HG03280 (cell line): ENCODE results near the gene DDX23.

ENCODE experiments used
- ATAC-seq: cut with Tn5 transposase; IDR thresholded peaks from one replicate; pipeline ENCODE4 v1.9.1; 2021; ENCODE audit warnings: mild to moderate bottlenecking, moderate library complexity; ENCODE audit not compliant: unreplicated experiment

Gene DDX23

DNA sequence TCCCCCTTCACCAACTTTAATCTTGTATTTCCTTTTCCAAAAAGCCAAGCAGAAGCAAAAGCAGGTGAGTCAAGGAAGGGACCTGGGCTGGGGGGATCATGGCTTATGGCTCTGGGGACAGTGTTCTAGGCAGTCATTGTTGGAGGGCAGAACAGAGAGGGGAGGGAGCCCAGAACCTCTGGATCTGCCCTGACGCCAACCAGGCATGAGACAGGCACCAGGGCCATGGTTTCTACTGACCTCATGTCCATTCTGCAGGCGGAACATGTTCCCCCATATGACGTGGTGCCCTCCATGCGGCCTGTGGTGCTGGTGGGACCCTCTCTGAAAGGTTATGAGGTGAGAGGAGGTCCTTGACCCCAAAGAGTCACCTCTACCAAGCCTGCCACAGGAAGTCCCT, 27.1 kb downstream of the DDX23 start:
- no peak for ATAC-seq

DNA sequence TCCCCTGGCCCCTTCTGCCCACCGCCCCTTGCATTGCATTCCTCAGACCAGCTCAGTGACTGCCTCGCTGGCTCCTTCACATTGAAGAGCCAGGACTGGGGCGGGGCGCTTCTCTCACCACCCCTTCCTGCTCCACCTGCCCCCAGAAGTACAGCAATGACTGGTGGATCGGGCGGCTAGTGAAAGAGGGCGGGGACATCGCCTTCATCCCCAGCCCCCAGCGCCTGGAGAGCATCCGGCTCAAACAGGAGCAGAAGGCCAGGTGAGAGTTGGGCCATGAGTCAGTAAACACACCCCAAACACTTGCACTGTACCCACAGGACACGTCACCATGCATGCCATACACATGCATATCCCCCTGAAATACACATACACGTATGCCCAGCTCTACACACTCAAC, 27.9 kb downstream of the DDX23 start:
- ATAC-seq: no peak

- ATAC-seq: no peak
These were observed 28.7 kb downstream of the DDX23 start for GRCh38 chr12:48823281-48823680.

DNA sequence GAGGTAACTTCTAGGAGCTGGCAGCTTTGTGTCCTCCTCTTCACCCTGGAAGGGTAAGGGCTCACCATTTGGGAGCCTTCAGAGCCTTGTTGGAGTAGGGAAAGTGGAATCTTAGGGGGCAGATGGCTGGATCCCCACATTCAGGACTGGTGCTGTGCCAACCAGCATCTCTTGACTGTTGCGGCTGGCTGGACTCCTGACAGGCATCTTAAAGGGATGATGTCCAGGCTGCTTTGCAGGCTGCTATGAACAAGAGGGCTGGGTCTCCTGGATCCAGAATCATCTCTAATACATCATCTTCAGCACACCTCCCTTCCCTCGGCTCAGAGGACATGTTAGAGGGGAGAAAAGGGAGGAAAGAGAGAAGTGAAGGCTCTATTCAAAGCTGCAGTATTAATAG, 29.3 kb downstream of the DDX23 start:
- no peak for ATAC-seq

GRCh38 chr12:48822139-48822538, 29.8 kb downstream of the DDX23 start:
- no peak for ATAC-seq

- ATAC-seq: no peak
These were observed 31.8 kb downstream of the DDX23 start for GRCh38 chr12:48819986-48820725.

DNA sequence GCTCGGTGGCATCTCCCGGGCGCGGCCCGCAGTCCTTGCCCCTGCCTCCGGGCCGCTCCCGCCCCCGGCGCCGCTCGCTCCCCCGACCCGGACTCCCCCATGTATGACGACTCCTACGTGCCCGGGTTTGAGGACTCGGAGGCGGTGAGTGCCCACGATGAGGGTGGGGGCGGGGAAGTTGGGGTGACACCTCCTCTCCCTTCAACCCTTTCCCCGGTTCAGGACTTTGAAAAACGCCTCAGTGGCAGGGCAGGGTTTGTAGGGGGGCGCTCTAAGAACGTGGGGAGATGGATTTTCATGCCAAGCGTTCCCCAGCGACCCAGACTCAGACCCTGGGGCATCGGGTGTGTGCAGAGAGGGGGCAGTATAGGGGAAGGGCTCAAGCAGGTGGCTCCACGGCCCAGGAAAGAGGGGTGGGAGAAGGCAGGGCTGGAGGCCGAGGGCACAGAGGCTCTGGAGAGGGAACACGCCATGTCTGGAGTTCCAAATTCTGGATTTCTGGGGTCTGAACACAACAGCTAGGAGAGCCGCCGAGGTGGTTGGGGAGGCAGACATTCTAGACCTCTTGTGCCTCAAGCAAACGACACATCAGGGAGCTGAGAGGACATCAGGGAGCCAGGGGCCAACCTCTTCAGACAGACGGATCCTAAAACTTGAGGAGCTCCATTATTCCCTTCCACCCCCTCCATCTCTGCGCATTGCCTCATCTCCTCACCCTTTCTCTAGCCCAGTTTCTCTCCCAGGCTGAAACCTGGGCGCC, 33.0 kb downstream of the DDX23 start:
- ATAC-seq: no peak

GRCh38 chr12:48817873-48818830, 33.8 kb downstream of the DDX23 start, which contains the start of gene CACNB3:
Gene CACNB3 (plus strand): TSS chr12:48818496. CDS start chr12:48818930, 434 bp downstream.
- ATAC-seq: no peak

DNA sequence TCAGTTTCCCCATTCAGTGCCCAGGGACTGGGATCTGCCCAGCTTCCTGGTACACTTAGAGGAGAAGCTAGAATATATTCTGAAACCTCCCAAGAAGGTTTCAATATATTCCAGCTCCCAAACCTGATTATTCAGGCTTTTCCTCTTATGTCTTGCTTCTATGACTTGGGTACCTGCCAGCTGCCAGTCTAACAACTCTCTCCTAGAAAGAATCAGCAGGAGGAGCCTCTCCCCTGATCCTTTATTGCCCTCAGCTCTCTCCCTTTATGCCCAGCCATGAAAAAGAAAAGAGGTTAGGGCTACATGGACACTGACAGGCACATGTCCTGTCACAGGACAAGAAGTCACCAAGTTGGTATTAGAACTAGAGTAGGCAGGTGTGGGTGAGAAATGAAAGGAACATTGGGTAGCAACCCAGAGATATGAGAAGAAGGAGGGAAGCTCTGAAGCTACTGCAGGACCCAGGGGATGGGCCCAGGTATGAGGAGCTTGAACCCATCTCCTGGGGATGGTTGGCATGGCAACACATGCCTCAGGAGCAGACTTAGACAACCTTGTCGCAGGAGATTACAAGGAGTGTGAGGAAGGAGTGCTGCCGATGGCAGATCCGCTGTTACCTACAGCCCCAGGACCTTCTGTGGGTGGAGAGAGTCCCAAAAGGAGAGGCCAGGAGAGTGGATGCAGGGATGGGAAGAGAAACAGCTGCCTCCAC, 35.7 kb downstream of the DDX23 start:
- no peak for ATAC-seq

DNA sequence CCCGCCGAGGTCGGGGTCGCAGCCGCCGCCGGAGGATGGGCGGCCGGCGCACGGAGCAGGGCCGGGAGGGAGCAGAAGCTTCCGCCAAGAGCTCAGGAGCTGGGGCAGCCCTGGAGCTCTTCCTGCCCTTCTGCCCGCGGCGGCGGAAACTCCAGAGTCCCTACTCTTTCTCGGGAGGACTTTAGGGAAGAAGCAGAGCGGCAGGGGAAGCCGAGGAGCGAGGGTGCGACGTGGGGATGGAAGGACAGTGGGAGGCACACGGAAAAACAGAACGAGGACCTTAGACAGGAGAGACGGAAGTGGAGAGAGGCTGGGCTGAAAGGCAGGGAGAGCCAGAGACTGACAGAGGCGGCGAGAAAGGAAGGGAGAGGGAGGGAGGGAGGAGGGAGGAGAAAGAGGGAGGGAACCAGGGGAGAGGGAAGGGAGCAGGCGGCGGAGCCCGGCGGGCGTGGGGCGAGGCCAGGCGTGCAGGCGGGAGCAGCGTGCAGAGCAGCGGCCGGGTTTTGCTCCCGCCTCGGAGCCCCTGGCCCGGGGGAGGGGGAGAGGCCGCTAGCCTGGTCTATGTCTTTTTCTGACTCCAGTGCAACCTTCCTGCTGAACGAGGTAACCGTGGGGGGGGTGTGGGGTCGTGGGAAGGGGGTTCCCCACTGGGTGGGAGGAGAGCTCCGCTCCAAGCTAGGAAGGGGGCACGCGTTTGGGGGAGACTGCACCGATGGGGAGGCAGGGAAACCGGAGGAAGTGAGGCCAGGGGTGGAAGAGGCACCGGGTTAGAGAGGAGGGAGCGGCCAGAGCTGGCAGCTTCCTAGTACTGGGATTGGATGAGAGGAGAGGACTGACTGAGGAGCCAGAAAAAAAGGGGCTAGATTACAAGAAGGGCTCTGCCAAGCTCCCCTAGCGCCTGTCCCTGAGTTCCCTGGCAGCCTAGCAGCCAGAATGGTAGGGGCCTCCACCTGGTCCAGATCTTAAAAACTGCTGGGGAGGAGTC, 36.5 kb downstream of the DDX23 start:
- ATAC-seq: peak; percentile 29

DNA sequence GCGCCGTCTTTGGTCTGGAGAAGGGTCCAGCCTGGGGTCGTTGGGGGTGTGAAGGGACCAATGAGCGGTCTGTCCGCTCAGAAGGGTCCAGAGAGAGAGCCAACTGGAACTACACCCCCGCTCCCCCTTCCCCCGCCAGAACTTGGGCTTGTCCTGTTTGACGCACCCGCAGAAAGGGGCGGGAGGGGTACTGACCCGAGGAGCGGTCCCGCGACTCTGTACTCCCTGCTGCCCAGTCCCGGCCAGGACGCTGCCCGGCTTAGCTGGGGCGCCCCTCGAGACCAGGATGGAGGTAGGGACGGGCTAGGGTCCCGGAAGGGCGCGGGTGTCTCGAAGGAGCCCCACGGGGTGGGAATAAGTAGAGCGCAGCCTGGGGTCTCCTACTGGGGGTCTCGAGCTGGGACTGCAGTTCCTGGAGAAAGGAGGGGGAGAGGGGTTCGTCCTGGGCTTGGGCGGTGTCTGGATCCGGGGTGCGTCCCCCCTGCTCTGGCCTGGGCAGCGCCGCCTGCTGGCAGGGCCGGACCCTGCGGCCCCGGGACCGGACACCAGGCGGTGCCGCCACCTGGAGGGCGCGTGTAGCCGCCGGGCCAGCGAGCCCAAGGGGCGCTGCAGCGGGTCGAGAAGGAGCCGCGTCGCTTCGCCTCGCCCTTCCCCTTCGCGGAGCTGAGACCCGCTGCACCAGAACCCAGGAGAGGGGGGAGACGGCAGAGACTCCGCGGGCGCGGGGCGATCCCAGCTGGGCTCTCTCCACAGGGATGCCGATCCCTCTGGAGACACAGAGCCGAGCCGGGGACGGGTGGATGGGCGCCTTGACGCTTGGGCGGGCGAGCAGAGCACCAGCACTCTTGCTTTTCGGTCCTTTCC, 37.5 kb downstream of the DDX23 start:
- ATAC-seq: peak; percentile 81

GRCh38 chr12:48813465-48814261, 38.3 kb downstream of the DDX23 start:
- no peak for ATAC-seq

- ATAC-seq: no peak
These were observed 39.6 kb downstream of the DDX23 start for GRCh38 chr12:48812389-48812788.

DNA sequence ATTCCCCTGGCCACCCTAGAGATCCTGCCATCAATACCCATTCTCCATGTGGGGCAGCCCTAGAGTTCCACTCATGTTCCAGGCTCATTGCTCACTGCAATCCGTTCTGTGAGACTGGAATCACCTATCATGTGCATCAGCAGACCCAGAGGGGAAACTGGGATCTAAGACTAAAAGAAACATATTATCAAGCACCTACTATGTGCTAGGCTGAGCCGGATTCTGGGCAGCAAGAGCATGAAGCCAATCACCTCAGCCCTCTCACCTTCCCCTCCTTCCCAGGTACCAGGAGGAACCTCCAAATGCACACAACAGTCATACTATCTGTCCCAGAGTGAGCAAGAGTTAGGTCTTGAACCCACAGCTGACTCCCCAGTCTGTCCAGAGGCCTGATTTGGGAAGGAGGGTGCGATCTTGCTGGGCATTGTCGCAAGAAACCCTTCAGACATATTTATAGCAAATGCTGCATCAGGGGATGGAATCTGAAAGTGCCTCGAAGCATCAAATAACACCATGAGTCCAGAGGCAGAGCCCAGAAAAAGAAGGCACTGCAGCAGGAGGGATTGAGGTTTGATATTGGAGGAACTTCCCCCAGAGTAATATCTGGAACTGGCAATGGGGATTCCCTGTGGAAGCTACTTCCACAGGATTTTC, 40.4 kb downstream of the DDX23 start:
- no peak for ATAC-seq

DNA sequence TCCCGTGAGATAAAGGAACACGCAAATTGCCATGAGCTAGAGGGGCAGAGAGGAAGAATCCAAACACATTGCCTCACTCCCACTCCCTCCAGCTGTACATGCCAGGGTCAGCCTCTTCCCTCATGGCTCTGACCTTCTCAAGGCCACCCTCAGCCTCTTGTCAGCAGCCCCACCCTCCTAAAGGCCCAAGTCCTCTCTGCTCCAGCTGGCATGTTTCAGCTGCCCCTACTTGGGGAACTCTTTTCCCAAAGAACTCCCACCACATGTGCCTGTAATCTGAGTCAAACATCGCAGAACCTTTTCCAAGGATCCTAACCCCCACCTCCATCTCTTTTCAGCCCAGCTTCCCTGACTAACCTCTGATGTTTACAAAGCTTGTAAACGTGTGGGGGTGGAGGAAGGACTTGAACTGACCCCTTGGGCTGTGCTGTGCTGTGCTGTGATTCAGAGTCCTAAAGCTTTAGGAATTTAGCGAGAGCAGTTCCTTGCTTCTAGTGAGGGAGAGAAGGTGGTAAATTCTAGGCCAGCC, 41.0 kb downstream of the DDX23 start:
- ATAC-seq: no peak

GRCh38 chr12:48807981-48808380, 44.0 kb downstream of the DDX23 start:
- ATAC-seq: no peak

DNA sequence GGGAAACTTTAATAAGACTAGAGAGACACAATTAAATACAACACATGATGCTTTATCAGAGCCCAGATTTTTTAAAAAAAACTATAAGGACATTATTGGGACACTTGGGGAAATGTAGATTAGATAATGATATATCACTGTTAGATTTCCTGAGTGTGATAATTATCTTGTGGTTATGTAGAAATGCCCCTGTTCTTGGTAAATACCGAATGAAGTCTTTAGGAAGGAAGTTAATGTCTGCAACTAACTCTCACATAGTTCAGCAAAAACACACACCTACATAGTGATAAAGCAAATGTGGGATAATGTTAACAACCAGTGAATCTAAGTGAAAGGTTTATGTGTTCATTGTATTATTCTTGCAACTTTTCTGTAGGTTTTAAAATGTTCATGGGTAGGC, 48.3 kb downstream of the DDX23 start:
- ATAC-seq: no peak
